Activated naive CD4-positive, alpha-beta T cell treated with anti-CD3 and anti-CD28 coated beads, Interleukin-2, amount 50 U/mL, for 16 hours (primary cell): Measurements from ENCODE around the gene LCN12.

Experiments
- DNase-seq: peaks from one replicate; pipeline ENCODE4 v3.0.0-alpha.2; 2020

Gene LCN12

DNA sequence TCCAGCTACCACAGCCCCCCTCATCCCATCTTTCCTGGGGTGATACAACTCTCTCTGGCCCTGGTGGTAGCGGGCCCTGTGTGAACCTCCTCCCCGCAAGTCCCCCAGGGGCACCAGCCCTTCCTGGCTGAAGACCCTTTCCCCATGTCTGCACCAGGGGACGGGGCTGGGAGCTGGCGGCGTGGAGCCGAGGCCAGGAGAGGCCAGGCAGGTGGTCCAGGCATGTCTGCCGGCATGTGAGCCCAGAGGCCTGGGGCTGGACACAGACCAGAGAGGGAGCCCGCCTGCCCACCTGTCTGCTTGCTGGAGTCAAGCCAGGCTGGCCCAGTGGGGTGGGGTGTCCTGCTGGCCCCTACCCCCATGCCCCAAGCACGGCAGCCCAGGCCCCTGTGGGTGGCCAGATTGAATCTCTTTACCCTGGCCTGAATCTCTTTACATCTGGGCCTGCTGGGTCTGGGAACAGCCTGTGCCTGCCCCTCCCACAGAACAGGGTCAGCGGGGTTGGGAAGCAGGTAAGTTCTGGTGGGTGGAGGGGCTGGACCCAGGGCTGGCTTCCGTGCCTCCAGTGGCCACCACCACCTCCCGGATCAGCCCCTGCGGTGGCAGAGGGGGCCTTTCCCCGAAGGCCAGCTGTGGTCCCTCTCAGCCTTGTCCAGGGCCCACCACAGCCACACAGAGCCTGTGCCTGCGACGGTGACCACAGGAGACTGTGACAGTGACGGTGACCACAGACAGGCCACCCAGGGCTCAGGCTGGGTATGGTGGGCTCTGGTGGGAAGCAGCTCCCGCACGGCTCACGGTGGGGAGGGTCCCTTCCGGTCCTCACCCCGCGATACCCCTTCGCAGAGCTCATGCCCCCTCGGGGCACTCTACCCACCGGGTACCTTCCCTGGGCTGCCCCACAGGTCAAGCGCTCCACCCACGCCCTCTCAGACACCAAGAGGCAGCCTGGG is 7.1 kb downstream of the LCN12 start:
- DNase-seq: no peak

DNA sequence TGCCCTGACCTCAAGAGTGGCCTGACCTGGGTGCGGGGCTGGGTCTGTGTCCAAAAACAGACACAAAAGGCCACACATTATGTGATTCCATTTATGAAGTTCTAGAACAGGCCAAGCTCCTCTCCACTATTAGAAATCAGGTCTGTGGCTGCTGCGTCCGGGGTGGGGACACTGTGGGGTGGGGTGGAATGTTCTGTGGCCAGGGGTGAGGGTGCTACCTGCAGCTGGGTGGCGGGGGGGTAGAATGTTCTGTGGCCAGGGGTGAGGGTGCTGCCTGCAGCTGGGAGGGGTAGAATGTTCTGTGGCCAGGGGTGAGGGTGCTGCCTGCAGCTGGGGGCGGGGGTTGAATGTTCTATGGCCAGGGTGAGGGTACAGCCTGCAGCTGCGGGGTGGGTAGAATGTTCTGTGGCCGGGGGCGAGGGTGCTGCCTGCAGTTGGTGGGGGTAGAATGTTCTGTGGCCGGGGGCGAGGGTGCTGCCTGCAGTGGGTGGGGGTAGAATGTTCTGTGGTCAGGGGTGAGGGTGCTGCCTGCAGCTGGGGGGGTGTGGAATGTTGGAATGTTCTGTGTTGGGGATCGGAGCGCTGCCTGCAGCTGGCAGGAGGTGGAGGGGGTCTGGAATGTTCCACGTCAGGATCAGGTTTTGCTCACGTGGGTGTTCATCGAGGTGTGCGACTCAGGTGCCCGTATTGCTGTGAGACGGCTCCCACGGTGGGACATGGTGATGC is 8.3 kb downstream of the LCN12 start:
- no peak for DNase-seq

DNA sequence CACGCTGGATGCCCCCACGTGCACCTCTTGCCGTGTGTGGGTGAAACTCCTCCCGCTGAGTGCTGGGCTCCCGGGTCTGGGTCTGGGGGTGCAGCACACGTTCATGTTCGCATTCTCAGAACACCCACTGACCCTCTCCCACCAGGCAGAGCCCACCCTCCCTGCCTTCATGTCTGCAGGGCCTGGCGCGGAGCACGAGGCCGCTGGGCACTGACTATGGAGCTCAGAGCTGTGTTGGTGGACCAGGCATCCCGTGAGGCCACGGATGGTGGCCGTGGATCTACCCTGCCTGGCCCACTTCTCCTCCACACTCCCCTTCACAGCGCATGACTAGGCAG is 8.8 kb downstream of the LCN12 start:
- no peak for DNase-seq

DNA sequence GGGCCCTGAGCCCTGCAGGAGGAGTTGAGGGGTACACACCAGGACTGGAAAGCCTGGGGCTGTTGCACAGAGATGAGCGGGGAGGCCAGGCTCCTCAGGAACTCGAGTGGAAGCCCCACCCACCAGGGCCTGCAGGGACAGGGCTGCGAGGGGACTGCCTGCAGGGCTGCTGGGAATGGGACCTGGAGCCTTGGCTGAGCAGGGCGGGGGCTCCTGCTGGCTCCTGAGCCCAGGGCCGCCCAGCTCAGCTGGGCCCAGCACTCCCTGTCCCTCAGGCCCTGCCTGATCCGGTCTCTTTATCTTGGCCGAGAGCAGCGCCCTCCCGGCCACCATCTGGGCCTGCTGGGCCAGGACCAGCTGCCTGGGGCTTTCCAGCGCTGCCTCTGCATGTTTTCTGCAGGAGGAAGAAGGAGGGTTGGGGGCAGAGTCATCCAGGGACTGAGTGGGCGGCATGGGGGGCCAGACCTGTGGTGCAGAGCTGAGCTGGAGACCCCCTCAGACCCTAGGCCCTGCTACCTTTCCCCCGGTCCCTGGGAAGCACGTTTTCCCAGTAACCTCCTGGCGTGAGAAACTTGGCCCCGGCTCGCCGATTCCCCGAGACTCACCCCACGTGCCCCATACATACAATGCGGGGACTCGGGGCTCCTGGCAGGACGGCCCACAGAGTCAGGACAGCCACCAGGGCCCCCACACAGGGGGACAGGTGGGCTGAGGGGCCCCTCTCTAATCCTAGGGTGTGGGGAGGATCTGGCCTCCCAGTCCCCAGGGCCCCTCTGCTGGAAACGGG is 9.4 kb downstream of the LCN12 start:
- DNase-seq: no peak

DNA sequence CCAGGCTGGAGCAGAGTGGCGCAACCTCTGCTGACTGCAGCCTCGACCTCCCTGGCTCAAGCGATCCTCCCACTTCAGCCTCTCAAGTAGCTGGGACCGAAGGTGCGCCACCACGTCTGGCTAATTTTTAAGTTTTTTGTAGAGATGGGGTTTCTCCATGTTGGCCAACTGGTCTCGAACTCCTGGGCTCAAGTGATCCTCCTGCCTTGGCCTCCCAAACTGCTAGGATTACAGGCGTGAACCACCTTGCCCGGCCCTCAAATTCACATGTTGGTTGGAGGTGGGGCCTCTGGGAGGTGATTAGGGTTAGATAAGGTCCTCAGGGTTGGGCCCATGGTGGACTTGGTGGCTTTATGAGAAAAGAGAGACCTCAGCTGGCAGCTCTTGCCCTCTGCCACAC is 10.1 kb downstream of the LCN12 start:
- DNase-seq: no peak

DNA sequence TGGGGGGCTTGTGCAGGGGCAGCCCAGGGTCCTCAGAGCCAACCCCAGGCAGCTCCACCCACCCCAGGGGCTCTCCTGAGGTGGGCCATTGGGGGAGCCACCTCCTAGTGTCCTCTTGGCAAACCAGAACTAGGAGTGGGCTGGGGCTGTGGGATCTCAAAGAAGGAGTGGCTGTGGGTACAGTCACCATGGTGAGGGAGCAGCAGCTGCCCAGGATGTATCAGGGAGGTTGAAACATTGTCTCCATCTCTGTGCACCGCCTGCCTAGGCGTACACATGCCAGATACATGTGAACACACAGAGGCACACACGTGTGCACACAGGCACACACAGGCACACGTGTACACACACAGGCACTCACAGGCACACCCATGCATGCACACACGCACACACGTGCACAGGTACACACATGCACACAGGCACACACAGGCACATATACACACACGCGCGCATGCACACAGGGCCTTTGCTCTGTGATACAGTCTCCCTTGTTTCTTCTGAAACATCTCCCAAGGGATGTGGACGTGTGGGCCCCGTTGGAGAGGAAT is 10.7 kb downstream of the LCN12 start:
- no peak for DNase-seq

DNA sequence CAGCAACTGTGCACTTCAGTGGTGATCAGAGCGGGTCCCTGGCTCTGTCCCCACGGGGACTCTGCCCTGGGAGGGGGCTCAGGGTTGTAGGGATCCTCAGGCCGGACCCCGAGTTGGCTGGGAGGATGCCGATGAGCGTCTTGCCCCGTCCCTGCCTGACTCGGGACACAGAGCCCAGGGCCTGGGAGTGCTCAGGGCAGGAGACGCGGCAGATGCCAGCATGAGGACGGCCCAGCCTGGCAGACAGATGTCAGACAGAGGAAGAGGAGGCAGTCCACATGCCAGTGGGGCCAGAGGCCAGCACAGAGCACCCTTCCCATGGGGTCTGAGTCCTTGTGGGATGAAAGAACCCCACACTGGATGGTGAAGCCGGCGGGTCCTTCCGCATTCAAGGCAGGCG is 11.3 kb downstream of the LCN12 start:
- DNase-seq: no peak

DNA sequence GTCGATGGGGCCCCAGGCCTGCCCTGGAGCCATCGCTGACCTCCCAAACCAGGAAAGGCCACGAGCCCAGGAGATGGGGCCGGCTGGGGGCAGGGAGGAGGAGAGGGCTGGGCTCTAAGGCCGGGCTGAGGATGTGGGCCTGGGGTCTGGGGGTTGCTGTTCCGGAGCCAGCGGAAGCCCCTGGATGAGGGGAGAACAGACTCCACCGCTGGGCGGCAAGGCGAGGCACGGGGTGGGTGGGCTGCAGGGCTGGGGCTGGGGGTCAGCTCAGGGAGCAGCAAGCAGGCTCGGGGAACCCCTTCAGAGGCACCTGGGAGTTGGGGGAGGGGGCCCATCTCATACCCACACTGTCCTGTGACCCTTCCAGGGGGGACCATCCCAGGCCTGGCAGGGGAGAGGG is 11.7 kb downstream of the LCN12 start:
- no peak for DNase-seq

DNA sequence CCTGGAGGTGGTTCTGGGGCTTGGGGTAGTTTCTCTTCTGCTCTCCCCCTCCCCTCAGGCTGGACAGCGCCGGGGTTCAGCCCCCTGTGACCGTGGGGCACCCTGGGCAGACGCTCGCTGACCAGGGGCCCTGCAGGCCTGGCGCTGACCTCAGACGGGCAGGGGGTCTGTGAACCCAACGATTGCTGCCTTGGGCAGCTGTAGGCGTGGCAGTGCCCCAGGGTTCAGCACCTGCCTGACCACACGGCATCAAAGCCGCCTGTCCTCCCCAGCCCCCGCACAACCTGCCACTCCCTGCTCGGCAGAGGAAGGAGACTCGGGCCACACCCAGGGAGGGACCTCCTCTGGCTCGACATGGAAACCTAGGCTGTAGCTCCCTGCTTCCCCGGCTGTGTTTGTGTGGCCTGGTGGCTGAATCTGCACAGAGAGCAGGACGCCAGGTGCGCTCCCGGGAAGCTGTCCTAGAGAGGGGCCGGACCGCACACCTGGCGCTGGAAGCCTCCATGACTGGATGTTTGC is 12.2 kb downstream of the LCN12 start:
- no peak for DNase-seq

DNA sequence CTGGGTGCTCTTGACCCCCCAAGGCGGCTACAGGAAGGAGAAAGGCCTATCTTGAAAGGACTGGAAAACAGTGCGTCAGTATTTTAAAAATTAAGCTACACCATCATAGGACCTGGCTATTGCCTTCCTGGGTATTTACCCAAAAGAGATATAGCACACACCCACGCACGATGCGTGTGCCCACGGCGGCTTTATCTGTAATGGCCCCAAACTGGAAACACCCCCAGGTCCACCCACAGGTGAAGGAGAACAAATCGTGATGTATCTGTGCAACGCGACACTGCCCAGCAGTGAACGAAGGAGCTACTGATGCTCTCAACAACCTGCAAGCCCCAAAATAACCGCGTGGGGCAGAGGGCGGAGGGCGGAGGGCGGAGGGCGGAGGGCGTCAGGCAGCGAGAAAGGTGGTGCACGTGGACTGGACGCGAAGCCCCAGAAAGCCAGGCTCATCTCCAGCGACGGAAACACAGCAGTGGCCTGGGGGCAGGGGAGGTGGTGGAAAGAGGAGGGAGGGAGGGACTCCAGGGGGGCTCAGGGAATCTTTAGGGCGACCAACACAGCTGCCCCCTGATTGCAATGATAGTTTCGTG is 12.9 kb downstream of the LCN12 start:
- no peak for DNase-seq

DNA sequence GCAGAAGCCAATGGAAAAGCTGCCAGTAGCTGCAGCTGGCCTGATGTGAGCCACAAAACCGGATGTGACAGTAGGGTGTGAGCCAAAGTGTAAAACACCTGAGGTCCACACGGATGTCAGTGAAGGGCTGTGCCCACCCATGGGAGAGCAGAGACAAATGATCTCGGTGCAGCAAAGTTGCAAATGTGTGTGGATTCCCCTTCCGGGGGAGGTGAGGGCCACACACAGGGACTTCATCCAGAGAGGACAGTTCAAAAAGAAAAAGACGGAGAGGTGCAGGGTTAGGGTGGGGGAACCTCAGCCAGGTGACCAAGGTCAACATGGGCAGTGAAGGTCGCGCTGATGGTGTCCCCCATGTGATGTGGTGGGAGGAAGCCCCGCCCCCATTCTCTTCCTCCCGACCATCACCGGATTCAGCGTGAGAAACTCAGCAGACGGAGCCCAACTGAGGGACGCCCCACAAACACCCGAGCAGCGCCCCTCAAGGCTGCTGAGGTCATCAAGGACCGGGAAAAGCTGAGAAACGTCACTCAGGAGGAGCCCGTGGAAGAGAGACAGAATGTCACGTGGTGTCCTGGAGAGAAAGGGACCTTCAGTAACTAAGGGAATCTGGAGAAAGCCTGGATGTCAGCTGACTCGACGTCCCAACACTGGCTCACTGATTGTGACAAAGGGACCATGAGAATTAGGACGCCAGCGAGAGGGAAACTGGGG is 13.9 kb downstream of the LCN12 start:
- DNase-seq: no peak

DNA sequence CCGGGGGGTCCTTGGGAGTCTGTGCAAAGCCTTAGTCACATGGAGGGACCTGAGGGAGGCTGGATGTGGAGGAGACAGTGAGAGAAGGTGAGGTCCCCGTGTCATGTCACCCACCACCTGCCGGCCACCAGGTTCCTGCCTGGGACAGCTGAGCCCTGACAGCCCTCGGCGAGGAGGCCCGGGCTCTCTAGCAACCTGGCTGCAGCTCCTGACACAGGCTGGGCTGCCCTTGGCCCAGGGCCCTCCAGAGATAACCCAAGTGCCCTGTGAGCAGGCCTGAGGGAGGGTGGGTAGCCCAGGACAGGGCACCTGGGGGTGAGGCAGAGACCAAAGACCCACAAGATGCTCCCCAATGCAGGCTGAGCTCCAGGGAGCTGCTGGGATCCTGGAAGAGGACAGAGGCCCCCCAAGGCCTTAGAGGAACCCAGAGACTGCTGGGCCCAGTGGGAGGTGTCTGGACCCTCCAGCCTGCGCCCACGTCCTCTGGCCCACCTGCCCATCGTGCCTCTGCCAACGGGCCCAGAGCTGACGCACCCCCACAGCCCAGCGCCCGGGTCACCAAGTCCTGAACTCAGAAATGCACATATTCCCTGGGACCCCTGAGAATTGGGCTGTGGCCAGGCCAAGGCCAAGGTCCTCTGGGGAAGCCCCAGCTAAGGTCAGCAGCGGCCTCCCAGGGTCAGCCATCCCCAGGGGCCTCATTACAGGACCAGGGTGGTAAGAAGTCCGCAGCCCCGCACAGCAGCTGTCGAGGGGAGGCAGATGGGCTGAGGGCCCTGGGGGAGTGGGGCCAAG is 16.5 kb downstream of the LCN12 start:
- DNase-seq: no peak

DNA sequence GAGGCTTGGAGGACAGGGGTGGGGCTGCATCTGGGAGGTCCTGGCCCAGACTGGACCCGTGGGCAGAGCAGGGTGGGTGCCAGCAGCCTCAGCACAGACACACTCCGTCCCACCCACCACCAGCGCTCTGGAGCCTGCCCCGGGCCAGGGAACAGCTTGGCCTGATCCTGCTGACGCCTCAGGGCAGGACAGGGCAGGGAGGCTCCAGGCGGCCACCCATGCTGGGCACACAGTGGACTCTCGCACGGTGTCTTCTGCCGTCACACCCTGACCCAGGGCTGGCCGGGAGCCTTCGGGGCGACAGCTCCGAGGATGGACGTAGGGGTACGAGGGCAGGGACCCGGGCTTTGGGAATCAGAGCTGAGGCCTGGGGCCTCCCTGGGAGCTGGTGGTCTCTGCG is 17.1 kb downstream of the LCN12 start:
- DNase-seq: no peak

DNA sequence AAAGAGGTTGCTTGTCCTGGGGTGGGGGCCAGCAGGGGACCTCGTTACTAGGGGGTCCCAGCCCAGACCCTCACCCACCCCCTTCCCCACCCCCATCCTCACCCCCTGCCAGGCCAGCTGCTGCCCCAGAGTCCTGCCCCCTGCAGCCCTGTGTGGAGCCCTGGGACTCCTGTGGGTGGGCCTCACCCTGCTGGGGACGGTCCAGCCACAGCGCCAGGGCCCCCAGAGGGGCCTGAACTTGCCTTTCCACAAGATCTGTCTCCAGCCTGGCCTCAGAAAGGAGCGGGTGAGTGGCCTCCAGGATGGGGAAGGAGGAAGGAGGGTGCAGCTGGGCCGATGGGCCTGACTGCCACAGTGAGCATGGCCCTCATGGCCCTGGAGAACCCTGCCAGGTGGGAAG is 17.7 kb downstream of the LCN12 start:
- DNase-seq: no peak

DNA sequence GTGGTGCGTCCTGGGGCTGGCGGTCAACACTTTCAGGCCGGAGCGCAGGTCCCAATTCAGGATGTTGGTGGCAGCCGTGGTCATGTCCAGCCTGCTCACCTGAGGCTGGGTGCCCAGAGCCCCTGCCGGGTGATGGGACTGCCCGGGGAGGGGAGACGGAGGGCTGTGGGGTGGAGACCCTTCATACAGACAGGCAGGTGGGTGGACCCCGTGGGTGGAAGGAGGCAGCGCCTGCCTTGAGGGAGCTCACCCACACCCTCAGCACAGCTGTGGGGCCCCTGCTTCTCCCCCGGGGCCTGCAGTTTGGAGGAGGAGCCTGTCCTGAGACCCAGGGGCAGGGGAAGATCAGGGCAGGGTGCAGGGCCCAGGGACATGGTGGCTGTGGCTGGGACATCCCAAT is 18.3 kb downstream of the LCN12 start:
- DNase-seq: no peak

DNA sequence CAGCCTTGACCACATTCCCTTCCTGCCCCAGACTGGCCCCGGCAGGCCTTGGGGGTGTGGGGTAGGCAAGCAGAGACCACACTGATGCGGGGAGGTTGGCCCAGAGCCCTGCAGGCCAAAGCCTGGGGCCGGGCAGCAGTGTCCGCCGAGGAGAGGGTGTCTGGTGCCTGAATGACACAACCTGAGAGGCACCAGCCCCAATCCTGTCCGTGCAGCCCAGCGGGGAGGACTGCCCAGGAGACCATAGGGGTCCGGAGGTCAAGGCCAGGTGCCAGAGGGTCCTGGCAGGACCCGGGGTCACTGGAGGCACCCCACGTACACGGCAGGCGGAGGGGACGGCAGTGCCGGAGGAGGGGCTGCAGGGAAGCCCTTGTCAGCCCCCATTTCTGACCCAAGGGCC is 19.7 kb downstream of the LCN12 start:
- DNase-seq: no peak

DNA sequence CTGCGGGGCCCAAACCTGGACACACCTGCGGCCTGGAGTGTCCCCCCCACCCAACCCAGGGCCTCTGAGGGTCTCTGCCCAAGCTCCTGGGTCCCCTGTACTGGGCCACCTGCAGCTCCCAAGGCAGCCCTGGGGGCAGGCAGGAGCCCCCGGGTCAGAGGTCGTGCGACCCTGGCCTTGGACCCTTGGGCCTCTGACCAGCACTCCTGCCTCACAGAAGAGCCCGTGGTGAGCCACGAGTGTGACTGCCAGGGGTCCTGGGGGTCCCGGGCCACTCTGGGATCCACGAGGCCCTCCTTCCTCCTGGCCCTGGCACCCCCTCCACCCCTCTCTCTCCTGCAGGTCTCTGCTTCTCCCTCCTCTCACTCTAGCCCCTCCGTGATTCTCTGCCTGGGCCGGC is 20.3 kb downstream of the LCN12 start:
- no peak for DNase-seq

DNA sequence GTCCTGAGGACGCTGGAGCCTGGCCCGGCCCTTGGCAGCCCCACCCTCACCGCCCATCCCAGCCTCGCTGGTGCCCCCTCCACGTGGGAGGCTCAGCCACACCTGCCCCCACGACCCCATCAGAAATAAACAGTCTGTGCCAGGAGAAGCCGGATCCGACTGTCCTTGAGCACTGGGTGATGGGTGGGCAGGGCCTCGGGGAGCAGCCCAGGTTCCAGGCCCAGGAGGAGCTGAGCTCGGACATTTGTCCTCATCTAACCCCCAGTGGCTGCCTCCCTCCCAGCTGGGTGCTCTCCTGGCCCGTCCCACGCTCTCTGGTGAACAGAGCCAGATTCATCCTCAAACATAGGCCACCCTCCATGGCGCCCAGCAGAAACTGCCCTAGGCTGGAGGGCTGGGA is 20.7 kb downstream of the LCN12 start:
- DNase-seq: no peak

DNA sequence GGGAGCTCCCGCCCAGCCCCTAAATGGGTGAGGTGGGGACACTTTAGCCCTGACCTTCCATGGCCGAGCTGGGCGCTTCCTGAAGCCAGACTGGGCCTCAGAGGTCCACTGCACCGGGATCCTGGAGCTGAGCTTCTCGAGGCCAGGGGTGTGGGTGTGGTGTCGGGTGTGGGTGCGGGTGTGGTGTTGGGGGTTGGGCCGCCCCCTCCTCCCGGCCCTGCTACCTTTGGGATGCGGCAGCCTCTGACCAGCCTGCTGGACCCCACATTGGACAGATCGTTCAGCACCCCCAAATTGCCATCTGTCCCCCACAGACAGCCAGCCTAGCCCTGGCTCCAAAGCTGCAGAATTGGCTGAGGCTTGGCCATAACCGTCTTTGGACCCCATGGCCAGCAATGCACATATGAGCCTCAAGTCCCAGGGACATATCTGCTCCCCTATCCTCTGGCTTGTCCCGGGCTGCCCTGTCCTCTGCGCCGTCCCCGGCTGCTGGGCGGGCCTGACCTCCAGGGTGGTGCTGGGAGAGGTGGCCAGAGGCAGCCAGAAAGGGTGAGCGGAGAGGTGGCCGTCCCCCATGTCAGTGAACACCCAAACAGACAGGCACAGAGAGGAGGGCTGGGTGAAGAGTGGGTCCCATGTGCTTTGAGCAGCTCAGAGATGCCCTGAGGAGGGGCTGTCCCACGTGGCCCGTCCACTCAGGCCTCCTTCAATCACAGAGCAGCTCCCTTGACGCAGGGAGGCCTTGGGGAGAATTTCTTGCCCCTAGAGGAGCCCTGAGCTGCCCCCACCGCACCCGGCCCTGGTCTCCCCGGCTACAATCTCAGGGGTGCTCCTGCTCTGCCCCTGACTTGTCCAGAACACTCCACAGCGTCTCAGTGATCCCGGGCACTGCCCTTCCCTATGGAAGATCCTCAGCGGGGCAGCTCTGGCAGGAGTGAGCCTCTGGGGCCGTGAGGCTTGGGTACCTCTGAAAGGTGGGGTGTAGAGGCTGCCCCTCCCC is 21.8 kb downstream of the LCN12 start:
- DNase-seq: no peak
